Astrocyte of the hippocampus (primary cell): Measurements from ENCODE around the gene ZNF839.

Experiments used
- DNase-seq: peaks from one replicate; pipeline ENCODE4 v3.0.0; 2011; ENCODE audit warnings: low read depth, low spot score

The ZNF839 gene

DNA sequence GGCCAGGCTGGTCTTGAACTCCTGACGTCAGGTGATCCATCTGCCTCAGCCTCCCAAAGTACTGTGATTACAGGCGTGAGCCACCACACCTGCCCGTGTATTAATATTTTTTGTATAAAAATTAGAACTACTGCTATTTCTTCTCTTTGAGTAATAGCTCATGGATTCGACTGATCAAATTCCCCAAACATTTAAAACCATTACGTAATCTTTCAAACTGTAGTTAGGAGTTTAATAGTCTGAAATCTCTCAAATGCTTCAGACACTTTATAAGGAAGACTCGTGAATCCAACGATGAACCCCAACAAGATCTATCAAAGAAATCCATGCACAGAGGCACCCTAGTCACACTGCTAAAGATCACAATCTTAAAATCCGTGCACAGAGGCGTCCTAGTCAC, 59.3 kb downstream of the ZNF839 start:
- DNase-seq, result no peak

DNA sequence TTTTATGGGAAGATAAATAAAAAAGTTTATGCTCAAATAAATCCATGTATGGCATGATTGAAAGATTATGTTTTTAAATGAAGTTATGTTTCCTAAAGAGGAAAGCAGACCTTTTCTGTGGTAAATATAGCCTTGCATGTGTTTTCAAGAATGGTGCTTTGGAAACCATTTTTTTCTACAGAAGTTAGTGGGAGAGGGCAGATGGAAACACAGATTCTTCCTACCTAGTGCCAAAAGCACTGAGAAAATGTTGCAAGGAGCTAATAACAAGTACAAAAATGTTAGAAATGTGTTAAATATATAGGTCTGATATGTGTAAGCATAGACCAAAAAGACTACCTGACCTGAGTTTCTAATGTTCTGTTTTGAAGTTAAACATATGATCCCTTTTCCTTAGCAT, 67.5 kb downstream of the ZNF839 start:
- DNase-seq, result no peak

DNA sequence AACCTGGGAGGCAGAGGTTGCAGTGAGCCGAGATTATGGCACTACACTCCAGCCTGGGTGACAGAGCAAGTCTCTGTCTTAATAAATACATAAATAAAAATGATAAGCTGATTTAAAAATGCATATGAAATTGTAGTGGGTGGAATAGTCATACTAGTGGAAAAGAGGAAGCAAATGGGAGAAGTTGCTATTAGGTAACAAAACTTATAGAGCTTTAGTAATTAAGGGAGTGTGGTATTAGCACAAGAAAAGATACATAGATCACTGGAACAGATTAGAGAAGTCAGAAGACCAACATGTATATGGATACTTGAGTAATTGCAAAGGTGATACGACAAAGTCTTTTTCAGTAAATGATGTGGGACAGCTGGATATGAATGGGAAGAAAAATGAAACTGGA, 69.7 kb downstream of the ZNF839 start:
- no peak for DNase-seq

DNA sequence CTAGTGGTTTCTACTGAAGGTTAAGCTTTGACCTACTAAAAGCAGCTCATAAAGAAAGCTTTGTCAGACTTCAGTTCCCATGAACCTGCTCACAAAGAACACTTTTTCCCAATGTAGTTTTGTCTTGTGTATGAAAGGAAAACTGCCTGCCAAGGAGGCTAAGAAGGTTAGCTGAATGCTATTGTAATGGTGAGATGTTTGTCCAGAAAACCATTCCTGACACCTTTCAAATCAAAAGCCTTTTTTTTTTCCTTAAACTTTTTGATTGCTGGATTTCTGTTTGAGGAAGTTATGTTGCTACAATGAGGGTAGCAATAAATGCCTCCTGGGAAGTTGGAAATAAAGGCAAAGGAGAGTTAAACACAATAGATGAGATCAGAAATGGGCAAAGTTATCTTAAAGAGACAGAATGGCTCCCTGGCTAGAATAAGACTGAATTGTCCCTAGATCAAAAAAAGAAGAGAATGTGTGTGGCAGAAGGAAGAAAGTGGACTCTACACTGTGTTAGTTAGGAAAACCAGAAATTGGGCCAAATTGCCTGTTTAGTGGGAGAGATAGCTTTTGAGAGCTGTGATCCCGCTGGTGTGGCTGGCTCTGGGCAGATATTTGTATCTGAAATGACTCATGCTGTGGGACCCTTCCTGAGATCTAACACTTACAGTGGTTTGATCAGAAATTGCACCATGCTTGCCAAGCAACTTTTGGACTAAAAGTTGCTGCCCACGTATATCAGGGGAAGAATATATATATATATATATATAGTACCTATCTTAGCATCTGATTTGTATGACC, 70.7 kb downstream of the ZNF839 start:
- peak; percentile 64 for DNase-seq
